H1 (cell line): ENCODE data around the gene CAMTA2. TPM values are rescaled to one million over a fixed set of nuclear protein-coding genes. Genes with fewer than 3 reads are reported as not detected.

Source experiments
- CTCF ChIA-PET: fragments of 300-600 bp; sonication (Branson Sonifier 250); formaldehyde crosslinking; loops from one replicate; lab custom pipeline; 2021; ENCODE audit not compliant: partially characterized antibody; lab: Charles Lee
- POLR2A ChIA-PET: fragments of 300-600 bp; sonication (Branson Sonifier 250); formaldehyde crosslinking; loops from one replicate; lab custom pipeline; 2021; ENCODE audit warnings: inconsistent platforms; ENCODE audit not compliant: partially characterized antibody; lab: Charles Lee
- DNase-seq, 2 experiments: peaks; one replicate each; pipeline versions ENCODE4 v3.0.0 to v3.0.0-alpha.2; 2010 to 2022; ENCODE audit warnings: low spot score in 2 of 2, low read depth in 1 of 2, mixed read lengths in 1 of 2
- FAIRE-seq: peaks from 2 replicates; lab custom pipeline; 2011; peaks lifted over from hg19 to GRCh38; lab: Jason Lieb, UNC
- H2AFZ ChIP-seq: 2 replicates; pipeline ENCODE4 v1.8.1; 2012; ENCODE audit warnings: low read length, inconsistent platforms
- H2AK5ac ChIP-seq: 2 replicates; pipeline ENCODE4 v1.6.1; 2013; ENCODE audit warnings: low read depth, low read length
- H2BK120ac ChIP-seq: replicated peaks from 2 replicates; pipeline ENCODE3; 2013; ENCODE audit warnings: low read depth, low read length, inconsistent platforms
- H2BK12ac ChIP-seq: 2 replicates; pipeline ENCODE4 v1.6.1; 2013; ENCODE audit warnings: low read depth, low read length
- H2BK15ac ChIP-seq: 2 replicates; pipeline ENCODE4 v1.6.1; 2013; ENCODE audit warnings: low read length
- H2BK20ac ChIP-seq: 2 replicates; pipeline ENCODE4 v1.6.1; 2013; ENCODE audit warnings: low read length
- H2BK5ac ChIP-seq: 2 replicates; pipeline ENCODE4 v1.6.1; 2013; ENCODE audit warnings: low read depth, low read length
- H3K14ac ChIP-seq: 2 replicates; pipeline ENCODE4 v1.6.1; 2013; ENCODE audit warnings: inconsistent platforms; ENCODE audit not compliant: insufficient read length
- H3K18ac ChIP-seq: 2 replicates; pipeline ENCODE4 v1.6.1; 2013; ENCODE audit warnings: low read length; ENCODE audit errors: extremely low read depth
- H3K23ac ChIP-seq: 2 replicates; pipeline ENCODE4 v1.6.1; 2013; ENCODE audit warnings: inconsistent platforms; ENCODE audit not compliant: insufficient read length
- H3K23me2 ChIP-seq: 2 replicates; pipeline ENCODE4 v1.6.1; 2013; ENCODE audit warnings: low read depth, low read length
- H3K27ac ChIP-seq: 2 replicates; pipeline ENCODE4 v1.6.1; 2011; ENCODE audit warnings: low read depth, low read length, inconsistent platforms
- H3K27me3 ChIP-seq, 4 experiments: replicated peaks in 1 of 4; 1 replicate in 1 of 4; 2 replicates in 3 of 4; pipeline versions ENCODE4 v1.6.1 to v1.8.1; 2011 to 2013; ENCODE audit warnings: low read length in 3 of 4, mild to moderate bottlenecking in 3 of 4, inconsistent platforms in 2 of 4, mixed read lengths in 2 of 4, moderate library complexity in 1 of 4; ENCODE audit not compliant: control insufficient read depth in 3 of 4, insufficient read depth in 3 of 4; ENCODE audit errors: extremely low read depth in 1 of 4
- H3K36me3 ChIP-seq, 4 experiments: 2 replicates each; pipeline versions ENCODE4 v1.6.1 to v1.8.1; 2011 to 2013; ENCODE audit warnings: mild to moderate bottlenecking in 4 of 4, low read length in 3 of 4, moderate library complexity in 2 of 4, control low read depth in 1 of 4, inconsistent platforms in 1 of 4; ENCODE audit not compliant: insufficient read depth in 4 of 4, control insufficient read depth in 2 of 4
- H3K4ac ChIP-seq: replicated peaks from 2 replicates; pipeline ENCODE3; 2013; ENCODE audit warnings: low read length, low read depth, mixed read lengths, inconsistent platforms; ENCODE audit not compliant: insufficient read length
- H3K4me1 ChIP-seq, 4 experiments: replicated peaks in 1 of 4; 1 replicate in 1 of 4; 2 replicates in 3 of 4; pipeline versions ENCODE4 v1.6.1 to v1.8.1; 2011 to 2013; ENCODE audit warnings: low read length in 3 of 4, inconsistent platforms in 2 of 4, mixed read lengths in 1 of 4; ENCODE audit not compliant: insufficient read depth in 4 of 4, control insufficient read depth in 3 of 4
- H3K4me2 ChIP-seq, 2 experiments: 2 replicates each; pipeline versions ENCODE4 v1.6.1 to v1.8.1; 2011 to 2013; ENCODE audit warnings: low read depth in 2 of 2, low read length in 2 of 2, control low read depth in 1 of 2, inconsistent platforms in 1 of 2, mild to moderate bottlenecking in 1 of 2; ENCODE audit not compliant: insufficient read depth in 1 of 2
- H3K4me3 ChIP-seq, 4 experiments: fragments of 200-600, 300-600 bp in 1 of 4; sonication (generic), shearing (Covaris generic), sonication (Bioruptor Twin) in 1 of 4; 2 replicates each; pipeline versions ENCODE4 v1.5.1 to v1.8.1; 2011 to 2016; ENCODE audit warnings: low read length in 4 of 4, low read depth in 3 of 4, control low read depth in 2 of 4, inconsistent platforms in 2 of 4, mild to moderate bottlenecking in 2 of 4, mixed read lengths in 1 of 4, moderate library complexity in 1 of 4; ENCODE audit not compliant: insufficient read depth in 2 of 4; ENCODE audit errors: extremely low read depth in 1 of 4
- H3K56ac ChIP-seq: replicated peaks from 2 replicates; pipeline ENCODE3; 2013; ENCODE audit warnings: low read depth, mild to moderate bottlenecking, mixed read lengths, low read length, inconsistent platforms; ENCODE audit not compliant: insufficient read length
- H3K79me1 ChIP-seq: 2 replicates; pipeline ENCODE4 v1.6.1; 2013; ENCODE audit warnings: low read depth, low read length, control low read depth
- H3K79me2 ChIP-seq, 2 experiments: 2 replicates each; pipeline versions ENCODE4 v1.6.1 to v1.8.1; 2012 to 2013; ENCODE audit warnings: low read length in 2 of 2, mild to moderate bottlenecking in 2 of 2, inconsistent platforms in 1 of 2; ENCODE audit not compliant: insufficient read depth in 2 of 2, control insufficient read depth in 1 of 2
- H3K9ac ChIP-seq, 4 experiments: replicated peaks in 1 of 4; 1 replicate in 1 of 4; 2 replicates in 3 of 4; pipeline versions ENCODE4 v1.6.1 to v1.8.1; 2011 to 2013; ENCODE audit warnings: low read depth in 3 of 4, low read length in 3 of 4, control low read depth in 2 of 4, mild to moderate bottlenecking in 2 of 4, moderate library complexity in 2 of 4, inconsistent platforms in 1 of 4; ENCODE audit errors: extremely low read depth in 1 of 4
- H3K9me3 ChIP-seq, 2 experiments: 2 replicates each; pipeline versions ENCODE4 v1.6.1 to v1.8.1; 2012 to 2013; ENCODE audit warnings: mild to moderate bottlenecking in 2 of 2, moderate library complexity in 2 of 2, control low read depth in 1 of 2, inconsistent platforms in 1 of 2, low read depth in 1 of 2, low read length in 1 of 2, mixed read lengths in 1 of 2; ENCODE audit not compliant: insufficient read depth in 2 of 2
- H4K20me1 ChIP-seq, 2 experiments: replicated peaks in 1 of 2; 2 replicates each; pipeline versions ENCODE3 to v1.8.1; 2011 to 2013; ENCODE audit warnings: inconsistent platforms in 2 of 2, low read length in 2 of 2, mild to moderate bottlenecking in 1 of 2; ENCODE audit not compliant: insufficient read depth in 2 of 2, control insufficient read depth in 1 of 2
- H4K5ac ChIP-seq: 2 replicates; pipeline ENCODE4 v1.6.1; 2013; ENCODE audit warnings: low read length, low read depth, mixed read lengths, inconsistent platforms; ENCODE audit not compliant: insufficient read length
- H4K8ac ChIP-seq: 2 replicates; pipeline ENCODE4 v1.8.0; 2013; ENCODE audit warnings: mild to moderate bottlenecking, moderate library complexity, low read length, inconsistent platforms; ENCODE audit not compliant: insufficient read depth; ENCODE audit errors: extremely low read depth
- H4K91ac ChIP-seq: replicated peaks from 2 replicates; pipeline ENCODE3; 2013; ENCODE audit warnings: low read length, mixed read lengths, inconsistent platforms; ENCODE audit not compliant: insufficient read length
- EGR1 ChIP-seq: IDR thresholded peaks from 2 replicates; pipeline ENCODE4 v1.6.1; 2011; ENCODE audit warnings: low read depth, low read length, borderline replicate concordance
- EP300 ChIP-seq, 2 experiments: IDR thresholded peaks; 1 replicate in 1 of 2; 2 replicates in 1 of 2; pipeline ENCODE4 v1.6.1; 2011 to 2012; ENCODE audit warnings: low read depth in 2 of 2, low read length in 2 of 2, mild to moderate bottlenecking in 2 of 2, borderline replicate concordance in 1 of 2, inconsistent platforms in 1 of 2, moderate library complexity in 1 of 2
- MAFK ChIP-seq: IDR thresholded peaks from 2 replicates; pipeline ENCODE4 v1.6.1; 2012; ENCODE audit warnings: low read depth, mild to moderate bottlenecking, improper control_type of control experiment, low read length
- RFX5 ChIP-seq: IDR thresholded peaks from 2 replicates; pipeline ENCODE4 v1.6.1; 2011; ENCODE audit warnings: low read depth, low read length, improper control_type of control experiment, borderline replicate concordance
- SUZ12 ChIP-seq: fragments of 200-600 bp; sonication (generic); IDR thresholded peaks from 2 replicates; pipeline ENCODE4 v1.6.1; 2012; ENCODE audit warnings: mild to moderate bottlenecking, inconsistent platforms, low read length, moderate library complexity, mixed read lengths
- WGBS, 2 experiments: shearing (Covaris generic) in 1 of 2; methylation state at CpG; one replicate each; pipeline versions ENCODE4 v1.1.6 to v1.1.7; 2013 to 2015; ENCODE audit warnings: low lambda C conversion rate in 2 of 2, mixed read lengths in 2 of 2, inconsistent platforms in 1 of 2, low coverage in 1 of 2, missing lambda C conversion rate in 1 of 2; ENCODE audit not compliant: insufficient replicate concordance in 2 of 2, insufficient coverage in 1 of 2, insufficient read length in 1 of 2; ENCODE audit errors: extremely low coverage in 1 of 2, missing lambda C conversion rate in 1 of 2; 5-methylcytosine and 5-hydroxymethylcytosine counted together
- polyA plus RNA-seq, 7 experiments: library from polyadenylated mRNA; depleted of rRNA in 3 of 7; stranded (reverse) in 5 of 7; unstranded in 2 of 7; fragments of >200 nt in 5 of 7; fragments of 200-250 nt in 2 of 7; gene quantifications; 1 replicate in 5 of 7; 2 replicates in 1 of 7; 4 replicates in 1 of 7; pipeline versions ENCODE4 v1.2.1 to v1.2.3, GENCODE V29; 2011 to 2013; ENCODE audit warnings: missing spikeins in 2 of 7, mixed read lengths in 2 of 7
- total RNA-seq: library from RNA; stranded (reverse); fragmentation: NEBNext Ultra II Directional; extraction: Animal tissue kit (Norgen Biotek cat#: 25700); gene quantifications from 2 replicates; pipeline ENCODE4 v1.2.1, GENCODE V29; 2021

CAMTA2 gene
- total and polyA plus RNA-seq, 2 of the 8 experiments (the other 6 are each of a cell fraction or from before 2014, with no cell fraction given): 5.5 to 12.0 TPM

DNA sequence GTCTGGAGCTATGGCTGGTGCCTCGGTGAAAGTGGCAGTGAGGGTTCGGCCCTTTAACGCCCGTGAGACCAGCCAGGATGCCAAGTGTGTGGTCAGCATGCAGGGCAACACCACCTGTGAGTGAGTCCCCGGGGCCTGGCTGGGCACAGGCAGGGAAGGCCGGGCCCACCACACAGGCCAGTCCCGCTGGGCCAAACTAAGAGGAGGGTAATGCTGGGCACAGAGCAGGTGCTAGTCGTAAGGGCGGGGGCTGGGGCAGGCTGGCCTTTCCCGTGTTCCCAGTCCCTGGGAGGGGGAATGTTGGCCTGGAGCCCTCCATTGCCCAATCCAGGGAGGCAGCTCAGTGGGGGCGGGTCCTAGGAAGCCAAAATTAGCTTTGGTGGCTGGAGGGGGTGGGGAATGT is 12.8 kb upstream of the CAMTA2 start:
- Histone ChIP-seq H3K79me2 (peaks cover 0 to 19% of the 10 kb centered on the region in 2 experiments; a peak in 2 of 4 replicates), H2AK5ac (no peak overlapping the region), H2BK15ac (no peak overlapping the region), H3K4me1 (peaks cover 4 to 17% (median 8%) of the 10 kb centered on the region in 4 experiments), H3K18ac (no peak overlapping the region), H2AFZ (no peak overlapping the region), H3K14ac (no peak overlapping the region), H3K27ac (no peak overlapping the region), H3K4me2 (peak overlapping the region in 1 of 2 experiments; percentile 97; a peak in 1 of 4 replicates), H4K5ac (no peak overlapping the region), H3K79me1 (peaks cover 11% of the 10 kb centered on the region), H2BK5ac (no peak overlapping the region), H3K23ac (no peak overlapping the region), H3K23me2 (peaks cover 11% of the 10 kb centered on the region), H2BK12ac (no peak overlapping the region), H4K20me1 (peaks cover 2 to 13% of the 10 kb centered on the region in 2 experiments), H2BK20ac (no peak overlapping the region), H4K91ac (no peak overlapping the region), H3K36me3 (peaks cover 24 to 42% (median 31%) of the 10 kb centered on the region in 4 experiments), H3K9me3 (no peaks in the 10 kb centered on the region), H3K56ac (no peak overlapping the region), H3K27me3 (peaks cover 0 to 11% (median under 1%) of the 10 kb centered on the region in 4 experiments; a peak in 3 of 7 replicates), H3K9ac (no peak overlapping the region), H3K4ac (no peak overlapping the region), H2BK120ac (no peak overlapping the region), H3K4me3 (no peak overlapping the region), H4K8ac (no peak overlapping the region; the same call in 1 of the 2 replicates)
- DNase-seq (no peak), FAIRE-seq (no peak)
- CTCF ChIA-PET: interaction anchor here (0.6 to 1.5 kb wide), 5 partner anchors 9 to 59 kb away, joined by 3 to 5 read pairs (median 4); no protein-coding TSS in a partner anchor
- 78% methylated on average over 11 of the region's 11 CpGs; no CpG with 5 or more reads in 1 of the 2 experiments for WGBS, 2 experiments
- POLR2A ChIA-PET: interaction anchor here (1.1 to 4.7 kb wide), 5 partner anchors 12 to 62 kb away, joined by 3 to 36 read pairs (median 6); partner anchors contain the start of genes CAMTA2, PFN1, RNF167 and SLC25A11
- TF ChIP-seq MAFK: no peak
- TF ChIP-seq EGR1: no peak
- TF ChIP-seq RFX5: no peak
- no peak for TF ChIP-seq EP300 (IDR thresholded peaks at IDR 0.05; ENCODE audit: borderline replicate concordance in 1 of 2, low read depth in 2 of 2, low read length in 2 of 2)
- no peak for TF ChIP-seq SUZ12
